ENCODE results near the gene ZNF280D.
"Not testable (repeated sequence)": the region's sequence is repeated elsewhere in the genome, so short reads cannot be mapped to it uniquely, and the experiment has no call there.

The ZNF280D gene, protein sequence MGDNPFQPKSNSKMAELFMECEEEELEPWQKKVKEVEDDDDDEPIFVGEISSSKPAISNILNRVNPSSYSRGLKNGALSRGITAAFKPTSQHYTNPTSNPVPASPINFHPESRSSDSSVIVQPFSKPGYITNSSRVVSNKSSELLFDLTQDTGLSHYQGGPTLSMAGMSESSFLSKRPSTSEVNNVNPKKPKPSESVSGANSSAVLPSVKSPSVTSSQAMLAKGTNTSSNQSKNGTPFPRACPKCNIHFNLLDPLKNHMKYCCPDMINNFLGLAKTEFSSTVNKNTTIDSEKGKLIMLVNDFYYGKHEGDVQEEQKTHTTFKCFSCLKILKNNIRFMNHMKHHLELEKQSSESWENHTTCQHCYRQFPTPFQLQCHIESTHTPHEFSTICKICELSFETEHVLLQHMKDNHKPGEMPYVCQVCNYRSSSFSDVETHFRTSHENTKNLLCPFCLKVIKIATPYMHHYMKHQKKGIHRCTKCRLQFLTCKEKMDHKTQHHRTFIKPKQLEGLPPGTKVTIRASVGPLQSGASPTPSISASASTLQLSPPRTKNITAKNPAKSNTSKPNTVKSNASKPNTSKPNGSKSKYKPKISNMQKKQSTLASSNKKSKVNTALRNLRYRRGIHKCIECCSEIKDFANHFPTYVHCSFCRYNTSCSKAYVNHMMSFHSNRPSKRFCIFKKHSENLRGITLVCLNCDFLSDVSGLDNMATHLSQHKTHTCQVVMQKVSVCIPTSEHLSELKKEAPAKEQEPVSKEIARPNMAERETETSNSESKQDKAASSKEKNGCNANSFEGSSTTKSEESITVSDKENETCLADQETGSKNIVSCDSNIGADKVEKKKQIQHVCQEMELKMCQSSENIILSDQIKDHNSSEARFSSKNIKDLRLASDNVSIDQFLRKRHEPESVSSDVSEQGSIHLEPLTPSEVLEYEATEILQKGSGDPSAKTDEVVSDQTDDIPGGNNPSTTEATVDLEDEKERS

DNA sequence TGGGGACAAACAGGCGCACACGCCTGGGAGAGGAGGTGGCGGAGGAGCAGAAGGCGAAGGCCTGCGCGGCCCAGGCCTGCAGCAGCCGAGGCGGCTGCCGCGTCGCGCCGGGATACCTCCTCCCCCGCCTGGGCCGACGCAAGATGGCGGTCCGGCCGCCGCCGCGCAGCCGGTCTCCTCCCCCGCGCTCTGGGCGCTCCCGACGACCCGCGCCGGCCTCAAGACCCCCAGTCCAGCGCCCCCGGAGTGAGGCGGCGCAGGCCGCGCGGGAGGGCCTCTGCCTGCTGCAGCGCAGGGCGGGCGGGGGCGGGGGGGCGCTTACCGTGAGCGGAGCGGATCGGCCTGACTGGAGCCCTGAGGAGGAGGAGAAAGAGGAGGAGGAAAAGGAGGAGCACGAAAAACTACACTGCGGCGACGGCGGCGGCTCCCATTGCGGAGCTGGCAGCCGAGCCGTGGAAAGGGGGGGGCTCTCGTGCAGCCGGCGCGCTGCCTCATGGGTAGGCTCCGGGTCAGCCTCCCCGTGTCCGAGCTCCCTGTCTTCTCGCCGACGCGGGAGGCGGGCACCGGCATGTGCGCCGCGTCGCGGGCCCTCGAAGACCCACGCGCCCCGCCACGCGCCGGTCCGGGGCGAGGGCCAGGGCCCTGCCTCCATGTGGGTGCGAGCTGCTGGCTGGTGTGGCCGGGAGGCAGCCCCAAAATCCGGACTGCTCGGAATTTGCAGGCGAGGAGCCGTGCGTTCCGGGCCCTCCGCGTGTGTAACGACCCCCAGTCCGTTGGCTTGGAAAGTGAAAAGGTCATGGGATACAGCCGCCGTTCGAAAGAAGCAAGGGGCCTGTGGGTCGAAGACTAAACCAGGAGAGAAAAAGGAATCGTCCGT lies at the start of gene ZNF280D:
ZNF280D (minus strand) TSS at position 374 of the 877 bp plus-strand sequence. CDS start 26,400 bp downstream, outside the sequence.
- peak; percentile 70 to 71 for DNase-seq (ENCODE audit: low read depth in 2 of 2)

DNA sequence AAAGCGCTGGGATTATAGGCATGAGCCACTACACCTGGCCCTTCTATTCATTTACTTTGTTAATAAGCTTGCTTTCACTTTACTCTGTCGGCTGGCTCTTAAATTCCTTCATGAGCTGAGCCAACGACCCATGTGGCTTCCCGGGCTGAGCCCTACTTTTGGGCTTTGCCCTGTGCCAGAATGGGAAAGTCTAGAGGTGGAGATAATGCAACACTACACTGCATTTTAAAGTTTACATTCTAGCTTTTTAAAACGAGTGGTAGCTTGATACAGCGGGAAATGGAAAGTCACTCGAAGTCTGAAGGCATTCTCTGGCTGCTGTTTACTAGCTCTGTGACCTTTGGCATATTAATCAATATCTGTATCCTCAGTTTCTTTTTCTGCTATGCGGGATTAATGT lies 49.0 kb upstream of the ZNF280D start:
- no peak for DNase-seq (ENCODE audit: low read depth in 2 of 2)

DNA sequence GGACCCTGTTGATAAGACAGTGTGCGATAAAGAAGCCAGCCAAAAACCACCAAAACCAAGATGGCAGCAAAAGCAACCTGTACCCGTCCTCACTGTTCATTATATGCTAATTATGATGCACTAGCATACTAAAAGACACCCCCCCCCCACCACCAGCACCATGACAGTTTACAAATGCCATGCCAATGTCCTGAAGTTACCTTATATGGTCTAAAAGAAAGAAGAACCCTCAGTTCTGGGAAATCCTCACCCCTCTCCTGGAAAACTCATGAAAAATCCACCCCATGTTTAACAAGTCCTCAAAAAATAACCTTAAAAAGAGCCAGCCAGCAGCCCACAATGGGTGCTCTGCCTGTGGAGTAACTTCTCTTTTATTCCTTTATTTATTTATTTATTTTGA lies 48.4 kb upstream of the ZNF280D start:
- no peak for DNase-seq (ENCODE audit: low read depth in 2 of 2)

DNA sequence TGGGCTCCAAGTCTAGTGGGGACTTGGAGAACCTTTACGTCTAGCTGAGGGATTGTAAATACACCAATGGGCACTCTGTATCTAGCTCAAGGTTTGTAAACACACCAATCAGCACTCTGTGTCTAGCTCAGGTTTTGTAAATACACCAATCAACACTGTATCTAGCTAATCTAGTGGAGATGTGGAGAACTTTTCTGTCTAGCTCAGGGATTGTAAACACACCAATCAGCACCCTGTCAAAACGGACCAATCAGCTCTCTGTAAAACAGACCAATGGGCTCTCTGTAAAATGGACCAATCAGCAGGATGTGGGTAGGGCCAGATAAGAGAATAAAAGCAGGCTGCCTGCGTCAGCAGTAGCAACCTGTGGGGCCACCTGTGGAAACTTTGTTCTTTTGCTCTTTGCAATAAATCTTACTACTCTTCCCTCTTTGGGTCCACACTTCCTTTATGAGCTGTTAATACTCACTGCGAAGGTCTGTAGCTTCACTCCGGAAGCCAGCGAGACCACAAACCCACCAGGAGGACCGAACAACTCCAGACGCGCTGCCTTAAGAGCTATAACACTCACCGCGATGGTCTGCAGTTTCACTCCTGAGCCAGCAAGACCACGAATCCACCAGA lies 46.9 kb upstream of the ZNF280D start:
- peak; percentile 12 to 23 for DNase-seq (ENCODE audit: low read depth in 2 of 2)

DNA sequence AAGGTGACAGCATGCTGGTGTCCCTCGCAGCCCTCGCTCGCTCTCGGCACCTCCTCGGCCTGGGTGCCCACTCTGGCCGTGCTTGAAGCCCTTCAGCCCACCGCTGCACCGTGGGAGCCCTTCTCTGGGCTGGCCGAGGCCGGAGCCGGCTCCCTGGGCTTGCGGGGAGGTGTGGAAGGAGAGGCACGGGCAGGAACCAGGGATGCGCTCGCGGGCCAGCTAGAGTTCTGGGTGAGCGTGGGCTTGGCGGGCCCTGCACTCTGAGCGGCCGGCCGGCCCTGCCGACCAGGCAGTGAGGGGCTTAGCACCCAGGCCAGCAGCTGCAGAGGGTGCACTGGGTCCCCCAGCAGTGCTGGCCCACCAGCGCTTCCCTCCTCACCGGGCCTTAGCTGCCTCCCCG lies 46.1 kb upstream of the ZNF280D start:
- not testable (repeated sequence) for DNase-seq (ENCODE audit: low read depth in 2 of 2)

DNA sequence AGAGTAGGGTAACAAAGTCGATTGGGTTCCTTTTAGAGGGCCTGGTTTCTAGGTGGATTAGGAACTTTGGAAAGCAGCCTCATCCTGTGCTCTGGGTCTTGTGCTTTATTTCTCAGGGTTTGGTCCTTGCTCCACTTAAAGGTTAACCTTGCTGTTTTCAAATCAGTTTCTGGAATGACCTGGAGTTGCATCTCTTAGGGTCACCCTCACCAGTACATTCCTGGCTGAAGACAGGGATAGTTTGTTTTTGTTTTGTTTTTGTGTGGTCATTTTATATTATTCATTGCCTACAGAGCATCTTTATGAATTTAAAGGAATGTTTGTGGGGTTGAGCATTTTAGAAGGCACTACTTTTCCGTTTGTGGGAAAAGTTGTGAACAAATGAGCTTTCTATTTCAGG lies 45.5 kb upstream of the ZNF280D start:
- no peak for DNase-seq (ENCODE audit: low read depth in 2 of 2)

DNA sequence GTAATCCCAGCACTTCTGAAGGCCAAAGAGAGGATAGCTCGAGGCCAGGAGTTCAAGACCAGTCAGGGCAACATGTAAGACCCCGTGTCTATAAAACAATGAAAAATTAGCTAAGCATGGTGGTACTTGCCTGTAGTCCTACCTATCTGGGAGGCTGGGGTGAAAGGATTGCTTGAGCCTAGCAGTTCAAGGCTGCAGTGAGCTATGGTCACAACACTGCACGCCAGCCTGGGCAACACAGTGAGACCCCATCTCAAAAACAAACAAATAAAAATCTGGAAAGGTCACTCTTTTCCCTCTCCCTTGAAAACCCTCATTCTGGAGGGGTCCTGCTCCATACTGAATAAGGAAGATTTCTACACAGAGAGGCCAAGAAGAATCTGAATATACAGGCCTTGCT lies 43.5 kb upstream of the ZNF280D start:
- DNase-seq (ENCODE audit: low read depth in 2 of 2): no peak

DNA sequence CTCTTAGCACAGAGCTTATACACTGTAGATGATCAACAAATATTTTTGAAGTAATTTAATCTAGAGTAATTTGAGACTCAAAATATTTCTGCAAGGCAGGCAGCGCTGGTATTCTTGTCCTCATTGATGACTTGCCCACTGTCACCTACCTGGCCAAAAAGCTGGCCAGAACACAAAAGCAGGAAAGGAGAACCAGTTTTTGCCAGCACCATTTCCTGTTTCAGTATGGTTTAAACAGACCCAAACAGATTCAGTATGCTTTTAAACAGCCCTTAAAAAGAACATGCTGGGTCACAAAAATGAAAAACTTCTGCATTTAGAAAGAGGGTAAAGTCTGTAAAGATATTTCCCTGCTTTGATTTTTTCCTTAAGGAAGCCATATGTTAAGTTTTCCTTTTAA lies 42.3 kb upstream of the ZNF280D start:
- DNase-seq (ENCODE audit: low read depth in 2 of 2): no peak

DNA sequence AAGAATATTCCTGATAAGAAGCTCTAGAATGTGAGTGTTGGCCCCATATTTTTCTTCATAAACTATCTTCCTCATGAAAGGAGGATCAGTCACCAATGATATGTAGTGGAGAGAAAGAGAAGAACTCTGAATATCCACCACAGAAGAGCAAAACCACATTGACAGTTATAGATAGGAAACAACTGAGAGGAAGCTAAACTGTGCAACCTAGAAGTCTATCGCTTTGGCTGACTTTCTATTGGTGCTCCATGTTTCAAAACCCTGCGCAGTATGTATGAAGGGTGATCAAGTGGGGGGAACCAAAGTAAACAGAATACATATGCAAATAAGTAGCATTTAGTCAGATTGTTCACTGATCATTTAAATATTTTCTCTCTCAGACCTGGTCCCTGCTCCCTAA lies 41.0 kb upstream of the ZNF280D start:
- no peak for DNase-seq (ENCODE audit: low read depth in 2 of 2)

DNA sequence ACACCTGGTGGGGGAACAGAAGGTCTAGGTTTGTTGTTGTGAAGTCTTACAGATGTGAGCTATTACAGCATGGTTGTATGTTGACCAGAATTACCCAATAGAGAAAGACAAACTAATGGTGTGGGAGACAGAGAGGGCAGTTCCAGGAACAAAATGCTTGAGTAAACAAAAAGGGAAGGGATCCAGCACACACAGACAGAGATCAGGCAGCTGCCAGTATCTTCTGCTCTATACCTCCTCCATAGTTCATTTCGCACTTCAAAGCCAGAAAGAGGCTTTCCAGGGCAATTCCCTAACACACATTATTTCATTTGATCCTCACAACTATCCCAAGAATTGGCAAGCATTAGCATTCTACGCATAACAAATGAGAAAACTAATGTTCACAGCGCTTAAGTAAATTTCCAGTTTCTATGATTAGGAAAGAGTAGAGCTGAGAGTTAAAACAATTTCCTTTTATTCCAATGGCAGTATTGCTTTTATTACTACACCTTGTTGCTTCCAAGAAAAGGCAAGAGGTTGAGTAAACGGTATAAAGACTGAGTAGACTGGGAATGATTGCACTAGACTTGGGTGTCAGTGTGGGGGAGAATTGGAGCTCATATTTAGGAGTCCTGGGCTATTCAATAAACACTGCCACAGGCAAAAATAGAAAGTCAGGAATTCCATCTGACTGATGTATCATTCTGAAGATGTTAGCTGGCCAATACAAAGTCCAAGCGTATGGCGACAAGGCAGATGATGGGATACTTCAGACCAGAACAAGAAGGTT lies 39.7 kb upstream of the ZNF280D start:
- DNase-seq (ENCODE audit: low read depth in 2 of 2): no peak

DNA sequence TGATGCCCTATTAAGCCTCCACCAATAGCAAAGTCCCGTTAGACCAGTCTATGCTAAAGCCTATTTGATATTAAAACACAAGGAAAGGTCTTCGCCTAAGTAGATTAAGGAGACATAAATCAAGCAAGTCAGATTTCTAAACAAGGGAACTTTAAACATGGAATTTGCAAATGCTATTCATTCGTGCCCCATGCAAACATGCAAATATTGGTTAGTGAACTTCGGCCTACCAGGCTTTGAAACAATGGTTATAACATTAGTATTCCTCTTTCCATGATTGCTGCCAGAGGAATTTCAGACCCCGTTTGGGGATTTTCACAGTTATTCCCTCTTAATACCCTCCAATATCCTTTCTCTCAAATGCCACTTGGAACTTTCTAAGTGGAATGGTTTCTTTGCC lies 36.9 kb upstream of the ZNF280D start:
- DNase-seq (ENCODE audit: low read depth in 2 of 2): no peak

DNA sequence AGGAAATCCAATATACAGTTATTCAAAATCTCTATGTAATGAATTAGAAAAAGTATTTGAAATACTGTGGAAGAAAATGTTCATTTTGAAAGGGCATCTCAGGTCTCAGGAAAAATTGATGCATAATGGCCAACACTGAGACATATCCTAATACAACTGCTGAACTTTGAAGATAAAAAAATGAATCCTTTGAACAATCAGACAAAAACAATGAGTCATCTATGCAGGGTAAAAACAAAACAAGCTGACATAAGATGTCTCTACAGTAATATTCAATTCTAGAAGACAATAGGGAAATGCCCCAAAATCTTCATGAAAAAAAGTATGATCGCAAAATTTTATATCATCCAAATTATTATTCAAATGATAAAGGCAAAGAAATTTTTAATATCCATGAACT lies 34.0 kb upstream of the ZNF280D start:
- no peak for DNase-seq (ENCODE audit: low read depth in 2 of 2)

DNA sequence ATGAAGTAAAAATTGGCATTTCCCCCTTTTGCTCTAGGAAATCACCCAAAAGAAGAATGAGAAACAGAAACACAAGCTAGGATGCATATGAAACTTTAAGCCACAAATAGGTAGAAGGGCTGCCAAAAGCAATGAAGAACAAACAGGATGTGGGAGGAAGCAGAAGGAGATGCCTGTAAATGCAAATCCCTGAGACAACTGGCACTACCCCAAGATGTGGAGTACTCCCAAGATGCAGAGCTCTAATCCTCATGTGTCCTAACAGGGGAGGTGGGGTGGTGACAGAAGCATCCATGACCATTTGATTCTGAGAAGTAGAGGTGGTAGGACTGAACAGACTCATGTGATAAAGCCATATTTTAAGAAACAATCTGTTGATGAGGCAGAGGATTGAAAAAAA lies 31.9 kb upstream of the ZNF280D start:
- no peak for DNase-seq (ENCODE audit: low read depth in 2 of 2)

DNA sequence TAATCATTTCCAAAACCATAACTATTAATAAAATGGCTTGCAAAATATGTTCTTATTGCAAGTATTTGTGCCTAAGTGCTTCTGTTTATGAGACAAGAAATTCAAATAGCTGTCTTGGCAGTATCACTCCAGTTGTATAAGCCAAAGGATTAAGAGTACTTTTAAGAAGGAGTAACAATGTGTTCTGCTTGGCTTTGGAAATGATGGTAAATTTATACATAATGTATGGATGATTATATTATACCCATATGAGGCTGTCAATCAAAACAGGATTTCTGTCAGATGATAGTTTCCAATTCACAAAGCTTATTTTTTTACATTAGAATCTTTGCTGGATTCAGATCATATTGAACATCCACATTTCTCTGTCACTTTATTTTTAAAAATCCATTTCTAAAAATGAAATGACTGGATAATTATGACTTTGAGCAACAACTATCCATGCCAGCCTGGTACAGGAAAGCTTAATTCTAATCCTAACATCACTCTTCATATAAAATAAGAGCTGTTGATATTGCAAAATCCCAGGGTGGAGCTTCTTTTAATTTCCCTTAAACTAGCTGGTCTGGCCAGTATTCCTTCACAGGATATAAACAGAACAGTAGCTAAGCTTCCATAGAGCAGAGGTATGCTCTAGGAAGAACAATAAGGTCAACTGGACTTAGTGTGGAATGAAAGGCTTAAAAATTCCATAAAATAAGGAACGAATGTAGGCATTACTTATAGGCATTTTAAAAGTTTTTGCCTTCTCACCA lies 30.0 kb upstream of the ZNF280D start:
- DNase-seq (ENCODE audit: low read depth in 2 of 2): no peak

DNA sequence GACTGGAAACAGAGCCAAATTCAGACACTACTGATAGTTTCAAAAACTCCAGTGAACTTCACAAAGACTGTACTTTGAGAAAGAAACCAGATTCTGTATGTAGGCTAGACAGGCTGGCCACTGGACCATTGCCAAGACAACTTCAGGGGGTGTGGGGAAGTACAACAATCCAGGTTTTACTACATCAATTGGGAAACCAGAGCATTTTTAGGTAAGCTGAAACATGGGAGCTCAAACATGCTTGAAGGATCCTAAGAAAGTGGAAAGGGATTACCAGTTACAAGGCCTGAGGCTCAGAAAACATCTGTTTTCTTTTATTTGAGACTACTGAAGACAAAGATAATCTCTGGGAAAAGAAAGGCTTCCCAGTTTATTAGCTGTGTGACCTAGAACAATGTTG lies 26.9 kb upstream of the ZNF280D start:
- DNase-seq (ENCODE audit: low read depth in 2 of 2): no peak

DNA sequence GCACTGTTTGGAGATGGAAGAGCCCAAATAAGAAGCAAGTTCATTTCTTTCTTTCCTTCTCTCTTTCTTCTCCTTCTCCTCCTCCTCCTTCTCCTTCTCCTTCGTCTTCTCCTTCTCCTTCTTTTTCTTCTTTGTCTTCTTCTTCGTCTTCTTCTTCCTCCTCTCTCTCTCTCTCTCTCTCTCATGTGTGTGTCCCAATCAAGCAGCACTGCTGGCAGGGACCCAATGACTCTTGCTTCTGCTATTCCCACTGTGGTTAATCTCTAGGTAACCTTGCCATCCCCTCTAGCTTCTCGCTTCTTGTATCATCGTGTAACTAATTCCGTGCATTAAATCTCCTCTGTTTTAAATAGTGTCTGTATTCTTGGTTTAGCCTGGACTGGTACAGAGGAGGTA lies 26.1 kb upstream of the ZNF280D start:
- DNase-seq (ENCODE audit: low read depth in 2 of 2): no peak

DNA sequence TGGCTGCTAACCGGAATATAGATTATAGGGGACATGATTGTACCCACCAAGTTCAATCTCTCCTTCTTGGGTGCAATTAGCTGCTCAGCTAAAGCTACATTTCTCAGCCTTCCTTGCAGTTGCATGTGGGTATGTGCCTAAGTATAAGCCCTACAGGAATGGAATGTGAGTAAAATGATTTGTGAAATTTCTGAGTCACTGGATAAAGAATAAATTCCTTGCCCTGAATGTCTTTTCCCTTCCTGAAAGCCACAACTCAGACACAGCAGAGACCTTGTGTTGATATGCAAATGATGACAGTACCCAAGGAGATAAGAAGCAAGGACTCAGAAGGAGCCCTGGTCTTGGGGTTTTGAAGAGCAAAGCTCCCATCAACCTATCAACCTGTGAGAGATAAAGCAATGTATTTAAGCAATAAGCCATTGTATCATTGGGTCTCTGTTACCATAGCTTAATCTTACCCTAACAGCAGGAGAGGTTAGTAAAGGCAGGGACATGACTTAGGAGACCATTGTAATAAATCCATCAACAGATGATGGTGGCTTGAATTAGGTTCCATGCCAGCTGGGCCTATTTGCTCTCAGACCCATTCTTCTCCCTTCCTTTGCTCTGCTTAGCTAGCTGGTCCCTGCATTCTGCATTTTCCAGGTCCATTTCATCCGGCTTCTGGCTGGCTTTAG lies 25.6 kb upstream of the ZNF280D start:
- no peak for DNase-seq (ENCODE audit: low read depth in 2 of 2)

DNA sequence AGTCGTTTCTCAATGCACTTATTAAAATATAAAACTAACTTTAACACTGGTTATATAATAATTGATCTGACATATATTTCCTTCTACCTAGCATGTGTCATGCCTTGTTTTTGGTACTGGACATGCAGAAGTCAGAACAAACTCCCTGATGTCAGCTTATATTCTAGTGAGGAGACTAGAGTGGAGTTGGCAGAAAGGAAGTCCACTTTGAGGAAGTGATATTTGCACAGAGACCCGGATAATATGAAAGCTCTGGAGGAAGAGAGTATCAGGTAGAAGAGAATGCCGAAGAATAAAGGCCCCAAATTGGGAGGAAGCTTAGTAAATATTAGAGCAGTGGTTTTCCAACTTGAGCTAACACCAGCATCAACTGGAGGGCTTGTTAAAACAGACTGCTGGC lies 24.6 kb upstream of the ZNF280D start:
- DNase-seq (ENCODE audit: low read depth in 2 of 2): no peak

DNA sequence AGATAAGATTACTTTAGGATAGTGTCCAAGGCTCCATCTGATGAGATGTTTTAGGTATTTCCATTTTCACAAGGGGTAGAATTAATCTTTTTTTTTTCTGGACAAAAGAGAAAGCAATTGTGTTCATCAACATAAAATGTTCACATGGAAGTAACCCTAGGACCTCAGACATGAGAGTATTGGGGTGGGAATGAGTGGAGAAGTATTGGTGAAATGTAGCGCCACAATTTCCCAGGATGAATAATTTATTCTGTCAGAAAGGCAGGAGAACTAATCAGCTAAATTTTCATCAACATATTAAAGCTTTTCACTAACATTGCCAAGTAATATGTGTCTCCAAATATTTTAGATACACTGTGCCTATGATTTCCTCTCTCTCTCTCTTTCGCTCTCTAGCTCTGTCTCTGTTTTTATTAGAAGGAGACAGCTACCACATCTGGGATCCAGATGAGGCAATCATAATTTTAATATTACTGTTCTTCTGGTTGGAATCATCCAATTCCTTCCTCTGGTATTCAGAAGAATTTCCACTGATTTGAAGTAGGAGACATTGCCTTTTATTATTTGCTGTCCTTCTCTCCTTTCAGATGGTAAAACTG lies 21.6 kb upstream of the ZNF280D start:
- DNase-seq (ENCODE audit: low read depth in 2 of 2): no peak
